ENCODE data around the gene RPP40.
"Not testable (repeated sequence)": the region's sequence is repeated elsewhere in the genome, so short reads cannot be mapped to it uniquely, and the experiment has no call there.

The RPP40 gene

GRCh38 chr6:5014072-5014561, 10.3 kb upstream of the RPP40 start:
- DNase-seq = no peak

GRCh38 chr6:5012519-5012918, 8.7 kb upstream of the RPP40 start:
- no peak for DNase-seq

GRCh38 chr6:5011346-5011745, 7.5 kb upstream of the RPP40 start:
- no peak for DNase-seq

- no peak for DNase-seq
Observed at GRCh38 chr6:5007531-5007930, 3.7 kb upstream of the RPP40 start.

- no peak for DNase-seq
Observed at GRCh38 chr6:5006222-5006621, 2.4 kb upstream of the RPP40 start.

GRCh38 chr6:5005038-5005433, 1.2 kb upstream of the RPP40 start:
- DNase-seq = not testable (repeated sequence)

GRCh38 chr6:5004373-5005037, 668 bp upstream of the RPP40 start:
- DNase-seq = no peak

GRCh38 chr6:4999586-4999985, 4.3 kb downstream of the RPP40 start:
- DNase-seq = no peak

GRCh38 chr6:4997862-4998261, 6.0 kb downstream of the RPP40 start:
- DNase-seq = no peak

- no peak for DNase-seq
Observed at GRCh38 chr6:4994741-4995140, 9.1 kb downstream of the RPP40 start.

- no peak for DNase-seq
Observed at GRCh38 chr6:4987432-4987831, 16.4 kb downstream of the RPP40 start.

GRCh38 chr6:4986999-4987398, 16.8 kb downstream of the RPP40 start:
- DNase-seq = no peak

GRCh38 chr6:4983322-4983721, 20.5 kb downstream of the RPP40 start:
- DNase-seq = no peak

GRCh38 chr6:4981761-4982160, 22.1 kb downstream of the RPP40 start:
- no peak for DNase-seq

- DNase-seq = no peak
Observed at GRCh38 chr6:4979426-4979825, 24.4 kb downstream of the RPP40 start.

- DNase-seq = no peak
Observed at GRCh38 chr6:4977468-4977867, 26.4 kb downstream of the RPP40 start.

GRCh38 chr6:4975506-4975905, 28.3 kb downstream of the RPP40 start:
- no peak for DNase-seq

GRCh38 chr6:4974962-4975361, 28.9 kb downstream of the RPP40 start:
- no peak for DNase-seq

- DNase-seq = no peak
Observed at GRCh38 chr6:4973982-4974745, 29.7 kb downstream of the RPP40 start.

- DNase-seq = no peak
Observed at GRCh38 chr6:4973415-4973814, 30.4 kb downstream of the RPP40 start.

GRCh38 chr6:4972438-4972837, 31.4 kb downstream of the RPP40 start:
- DNase-seq = no peak

GRCh38 chr6:4971851-4972250, 32.0 kb downstream of the RPP40 start:
- DNase-seq = no peak

- no peak for DNase-seq
Observed at GRCh38 chr6:4970739-4971395, 33.0 kb downstream of the RPP40 start.
